Common myeloid progenitor, CD34-positive (primary cell): Measurements from ENCODE around the gene NUDT6.

Source experiments
- CTCF ChIA-PET: fragments of 350-600 bp; sonication (Branson Sonifier 250); formaldehyde crosslinking; loops from one replicate; lab custom pipeline; 2021; ENCODE audit warnings: antibody characterized with exemption; lab: Charles Lee
- POLR2A ChIA-PET: fragments of 350-600 bp; sonication (Branson Sonifier 250); formaldehyde crosslinking; loops from one replicate; lab custom pipeline; 2021; ENCODE audit warnings: antibody characterized with exemption; lab: Charles Lee
- DNase-seq, 3 donors: peaks; one replicate each; pipeline versions ENCODE4 v3.0.0 to v3.0.0-alpha.2; 2013
- H3K27ac ChIP-seq, 2 experiments: 1 replicate in 1 of 2; 2 replicates in 1 of 2; pipeline ENCODE4 v1.7.0; 2013; ENCODE audit warnings: inconsistent platforms in 2 of 2, low read length in 2 of 2, mild to moderate bottlenecking in 2 of 2, low read depth in 1 of 2, moderate library complexity in 1 of 2; ENCODE audit not compliant: severe bottlenecking in 2 of 2, insufficient read depth in 1 of 2, poor library complexity in 1 of 2
- H3K27me3 ChIP-seq, 5 experiments: replicated peaks in 2 of 5; 1 replicate in 3 of 5; 2 replicates in 2 of 5; pipeline versions ENCODE4 v1.6.1 to v1.7.0; 2013; ENCODE audit warnings: low read length in 4 of 5, mild to moderate bottlenecking in 2 of 5, moderate library complexity in 2 of 5, inconsistent platforms in 1 of 5; ENCODE audit not compliant: insufficient read depth in 5 of 5, control insufficient read depth in 4 of 5
- H3K36me3 ChIP-seq, 4 experiments: 1 replicate in 2 of 4; 2 replicates in 2 of 4; pipeline versions ENCODE4 v1.6.1 to v1.7.0; 2013; ENCODE audit warnings: low read length in 3 of 4, control low read depth in 1 of 4, mild to moderate bottlenecking in 1 of 4; ENCODE audit not compliant: control insufficient read depth in 4 of 4, insufficient read depth in 4 of 4
- H3K4me1 ChIP-seq, 4 experiments: 1 replicate in 3 of 4; 2 replicates in 1 of 4; pipeline versions ENCODE4 v1.6.1 to v1.7.1; 2013; ENCODE audit warnings: low read length in 3 of 4, mild to moderate bottlenecking in 3 of 4, control low read depth in 1 of 4, inconsistent platforms in 1 of 4, moderate library complexity in 1 of 4; ENCODE audit not compliant: control insufficient read depth in 4 of 4, insufficient read depth in 4 of 4; ENCODE audit errors: control extremely low read depth in 1 of 4
- H3K4me3 ChIP-seq, 7 experiments: 1 replicate in 4 of 7; 2 replicates in 3 of 7; pipeline versions ENCODE4 v1.5.1 to v1.7.0; 2013; ENCODE audit warnings: mild to moderate bottlenecking in 7 of 7, low read length in 6 of 7, moderate library complexity in 6 of 7, inconsistent platforms in 2 of 7, low read depth in 2 of 7, control low read depth in 1 of 7; ENCODE audit not compliant: insufficient read depth in 4 of 7, control insufficient read depth in 1 of 7; ENCODE audit errors: extremely low read depth in 1 of 7
- H3K9me3 ChIP-seq, 5 experiments: 1 replicate in 4 of 5; 2 replicates in 1 of 5; pipeline versions ENCODE4 v1.6.1 to v1.7.1; 2013; ENCODE audit warnings: low read length in 4 of 5, mild to moderate bottlenecking in 2 of 5, inconsistent platforms in 1 of 5, low read depth in 1 of 5, moderate library complexity in 1 of 5; ENCODE audit not compliant: control insufficient read depth in 4 of 5, insufficient read depth in 2 of 5; ENCODE audit errors: control extremely low read depth in 1 of 5
- WGBS: methylation state at CpG from one replicate; pipeline ENCODE4 v1.1.5; 2013; ENCODE audit not compliant: insufficient coverage; 5-methylcytosine and 5-hydroxymethylcytosine counted together

NUDT6 gene

GRCh38 chr4:122959981-122960610 is 37.7 kb upstream of the NUDT6 start:
- Histone ChIP-seq H3K4me1 (no peaks in the 10 kb centered on the region), H3K27ac (no peak overlapping the region), H3K4me3 (no peak overlapping the region), H3K36me3 (peaks cover 0 to 6% (median 1%) of the 10 kb centered on the region in 4 experiments), H3K27me3 (no peaks in the 10 kb centered on the region), H3K9me3 (no peaks in the 10 kb centered on the region)
- POLR2A ChIA-PET, result no interaction called here
- no CpG with 5 or more reads among the region's 3 CpGs for WGBS
- DNase-seq, result no peak
- CTCF ChIA-PET, result no interaction called here

GRCh38 chr4:122959441-122959840 is 37.0 kb upstream of the NUDT6 start:
- Histone ChIP-seq H3K36me3 (peaks cover 0 to 11% (median 2%) of the 10 kb centered on the region in 4 experiments), H3K9me3 (no peaks in the 10 kb centered on the region), H3K4me3 (no peak overlapping the region), H3K27me3 (no peaks in the 10 kb centered on the region), H3K27ac (no peak overlapping the region), H3K4me1 (no peaks in the 10 kb centered on the region)
- ChIA-PET CTCF (interaction anchor here (0.5 to 0.6 kb wide), 2 partner anchors 30 to 1857 kb away, joined by 3 to 4 read pairs; no protein-coding TSS in a partner anchor), POLR2A (no interaction called here)
- 100% methylated on average over 2 of the region's 3 CpGs for WGBS
- no peak for DNase-seq

DNA sequence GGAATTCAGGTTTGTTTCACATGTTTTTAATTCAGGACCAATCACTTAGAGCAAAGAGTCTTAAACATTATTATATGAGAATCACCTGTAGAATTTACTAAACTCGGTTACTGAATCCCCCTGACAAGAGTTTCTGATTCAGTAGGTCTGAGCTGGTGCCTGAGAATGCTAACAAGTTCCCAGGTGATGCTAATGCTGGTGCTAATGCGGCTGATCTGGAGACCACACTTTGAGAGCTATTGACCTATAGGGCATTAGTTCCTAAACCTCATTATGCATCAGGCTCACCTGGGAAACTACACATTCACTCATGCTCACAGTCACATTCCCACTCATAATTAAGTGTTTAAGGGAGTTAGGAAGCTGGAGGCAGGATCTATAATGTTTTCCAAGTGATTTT is 36.1 kb upstream of the NUDT6 start:
- DNase-seq, result no peak
- Histone ChIP-seq H3K27ac (no peak overlapping the region), H3K36me3 (peaks cover 0 to 19% (median 7%) of the 10 kb centered on the region in 4 experiments), H3K9me3 (no peaks in the 10 kb centered on the region), H3K4me1 (no peaks in the 10 kb centered on the region), H3K27me3 (no peaks in the 10 kb centered on the region), H3K4me3 (no peak overlapping the region)
- POLR2A ChIA-PET, result interaction anchor here (0.5 kb wide), 1 partner anchor 46 kb away, joined by 3 read pairs; no protein-coding TSS in a partner anchor
- CTCF ChIA-PET, result no interaction called here
- WGBS, result 100% methylated on average over 1 of the region's 2 CpGs

GRCh38 chr4:122953924-122954323 is 31.5 kb upstream of the NUDT6 start:
- H3K27ac ChIP-seq, result no peak overlapping the region
- no peaks in the 10 kb centered on the region for H3K27me3 ChIP-seq
- no peak overlapping the region for H3K4me3 ChIP-seq
- WGBS, result 86% methylated on average over 1 of the region's 3 CpGs
- CTCF ChIA-PET, result no interaction called here
- DNase-seq, result no peak
- peaks cover 0 to 2% (median 0%) of the 10 kb centered on the region in 5 experiments for H3K9me3 ChIP-seq
- H3K36me3 ChIP-seq, result peaks cover 10 to 56% (median 33%) of the 10 kb centered on the region in 4 experiments
- H3K4me1 ChIP-seq, result no peaks in the 10 kb centered on the region
- POLR2A ChIA-PET, result no interaction called here

DNA sequence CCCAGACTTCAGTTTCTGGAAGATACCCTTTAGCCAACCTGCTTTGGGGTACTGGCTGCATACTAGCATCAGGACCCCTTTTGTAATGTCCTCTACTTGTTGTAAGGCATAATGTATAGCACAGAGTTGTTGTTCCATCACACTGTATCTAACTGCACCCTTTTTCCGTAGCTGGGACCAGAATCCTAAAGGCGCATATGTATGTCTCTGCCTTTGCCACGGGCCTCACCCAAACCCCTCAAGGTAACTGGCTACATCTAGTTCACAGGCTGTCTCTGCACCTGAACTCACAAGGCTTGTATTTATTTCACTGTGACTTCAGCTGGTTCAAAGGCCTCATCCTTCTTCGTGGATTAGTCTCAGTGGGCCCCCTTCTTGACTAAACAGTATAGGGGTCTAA is 29.6 kb upstream of the NUDT6 start:
- no peak for DNase-seq
- no peak overlapping the region for H3K27ac ChIP-seq
- 100% methylated on average over 3 of the region's 4 CpGs for WGBS
- no peaks in the 10 kb centered on the region for H3K27me3 ChIP-seq
- H3K4me1 ChIP-seq, result no peaks in the 10 kb centered on the region
- H3K36me3 ChIP-seq, result peaks cover 17 to 71% (median 44%) of the 10 kb centered on the region in 4 experiments
- ChIA-PET POLR2A (no interaction called here), CTCF (interaction anchor here (1.2 kb wide), 1 partner anchor 21 kb away, joined by 4 read pairs; no protein-coding TSS in a partner anchor)
- no peak overlapping the region for H3K4me3 ChIP-seq
- peaks cover 0 to 2% (median 0%) of the 10 kb centered on the region in 5 experiments for H3K9me3 ChIP-seq

GRCh38 chr4:122948671-122949070 is 26.3 kb upstream of the NUDT6 start:
- H3K9me3 ChIP-seq, result peaks cover 0 to 2% (median 0%) of the 10 kb centered on the region in 5 experiments
- H3K27ac ChIP-seq, result no peak overlapping the region
- 100% methylated on average over 1 of the region's 4 CpGs for WGBS
- H3K36me3 ChIP-seq, result peaks cover 18 to 72% (median 46%) of the 10 kb centered on the region in 4 experiments
- H3K4me1 ChIP-seq, result no peaks in the 10 kb centered on the region
- no peaks in the 10 kb centered on the region for H3K27me3 ChIP-seq
- no peak overlapping the region for H3K4me3 ChIP-seq
- ChIA-PET CTCF (no interaction called here), POLR2A (no interaction called here)
- DNase-seq, result no peak

GRCh38 chr4:122946142-122946541 is 23.7 kb upstream of the NUDT6 start:
- CTCF ChIA-PET, result no interaction called here
- no peak for DNase-seq
- Histone ChIP-seq H3K27me3 (no peaks in the 10 kb centered on the region), H3K36me3 (peaks cover 9 to 48% (median 34%) of the 10 kb centered on the region in 4 experiments), H3K9me3 (no peaks in the 10 kb centered on the region), H3K4me3 (no peak overlapping the region), H3K4me1 (no peaks in the 10 kb centered on the region), H3K27ac (no peak overlapping the region)
- POLR2A ChIA-PET, result no interaction called here
- no CpG with 5 or more reads among the region's 1 CpG for WGBS
